ENCODE data around the gene PDE4D. TPM values are rescaled to one million over a fixed set of nuclear protein-coding genes. Genes with fewer than 3 reads are reported as not detected.

PDE4D gene
- total RNA-seq, 1 donor from 2014 or later, result 219 TPM

- DNase-seq, result no peak
Measured at GRCh38 chr5:59357381-59357977, 536.0 kb downstream of the PDE4D start.

GRCh38 chr5:59356813-59357380 lies 536.6 kb downstream of the PDE4D start:
- DNase-seq, result no peak

DNA sequence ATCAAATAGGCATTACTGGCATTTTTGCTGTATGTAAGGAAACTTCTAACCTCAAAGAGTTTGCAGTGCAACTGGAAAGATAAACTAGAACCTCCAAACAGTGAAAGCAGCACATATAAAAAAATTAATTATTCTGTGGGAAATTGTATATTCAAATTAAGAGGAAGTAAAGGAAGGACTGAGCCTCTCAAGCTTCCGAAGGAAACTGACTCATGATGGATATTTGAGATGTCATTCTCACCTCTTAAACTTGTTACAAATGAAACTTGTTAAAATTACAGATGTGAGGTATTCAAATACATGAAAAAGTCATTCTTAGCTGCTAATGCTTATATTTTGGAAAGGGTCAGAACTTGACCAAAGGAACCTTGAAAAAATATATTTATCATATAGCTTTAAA lies 538.7 kb downstream of the PDE4D start:
- DNase-seq, result no peak

DNA sequence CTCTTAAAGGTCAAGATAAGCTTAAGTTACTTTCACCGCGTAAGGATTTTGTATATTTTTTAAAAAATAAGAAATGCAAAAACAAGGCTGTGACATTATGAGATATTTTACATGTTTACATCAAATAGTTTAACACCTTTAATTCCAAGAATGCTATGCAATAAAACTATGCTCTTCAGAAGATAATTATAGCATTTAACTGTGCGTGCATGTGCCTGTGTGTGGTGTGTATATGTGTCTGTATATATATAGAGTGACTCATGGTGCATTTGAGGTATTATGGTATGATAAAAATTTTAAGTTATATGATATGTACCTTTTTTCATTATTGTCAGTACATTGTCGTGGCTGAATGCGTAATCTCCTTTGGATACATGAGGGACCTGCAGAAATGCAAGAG lies 539.3 kb downstream of the PDE4D start:
- DNase-seq, result no peak

- DNase-seq, result no peak
Measured at GRCh38 chr5:59351076-59351794, 542.3 kb downstream of the PDE4D start.

DNA sequence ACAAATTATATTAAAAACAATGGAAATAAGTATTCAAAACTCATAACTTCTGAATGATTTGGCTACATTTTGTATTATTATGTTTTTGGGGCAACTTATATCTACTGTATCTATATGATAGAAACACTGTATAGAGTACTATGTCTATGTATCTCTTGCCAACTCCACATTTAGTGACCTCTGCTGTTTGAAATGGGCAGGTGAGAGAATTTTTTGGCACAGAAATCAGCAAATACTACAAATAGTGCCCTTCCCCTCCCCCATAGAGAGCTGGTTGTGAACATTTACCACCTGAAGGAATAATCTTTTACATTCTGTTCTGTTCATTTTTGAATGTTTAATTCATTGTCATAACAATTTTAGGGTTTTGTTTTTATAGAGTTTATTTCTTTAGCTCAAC lies 545.3 kb downstream of the PDE4D start:
- no peak for DNase-seq

DNA sequence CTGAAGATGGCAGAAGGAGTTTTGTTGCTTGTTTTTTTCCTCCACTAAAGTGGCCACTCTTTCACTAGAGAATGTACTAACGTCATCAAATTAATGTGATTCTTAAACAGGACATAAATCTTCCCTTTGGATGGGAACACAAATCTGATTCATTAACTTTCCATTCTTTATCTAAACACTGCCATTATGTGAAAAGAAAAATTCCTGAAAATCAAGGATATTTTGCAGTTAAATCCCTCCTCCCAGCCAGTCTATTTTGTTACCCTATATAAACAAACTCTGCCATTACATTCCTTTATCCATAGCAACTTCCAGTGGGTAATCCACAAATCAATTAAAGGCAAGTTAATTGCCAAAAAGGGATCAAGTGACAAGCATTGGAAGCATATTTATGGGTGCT lies 546.5 kb downstream of the PDE4D start:
- no peak for DNase-seq

DNA sequence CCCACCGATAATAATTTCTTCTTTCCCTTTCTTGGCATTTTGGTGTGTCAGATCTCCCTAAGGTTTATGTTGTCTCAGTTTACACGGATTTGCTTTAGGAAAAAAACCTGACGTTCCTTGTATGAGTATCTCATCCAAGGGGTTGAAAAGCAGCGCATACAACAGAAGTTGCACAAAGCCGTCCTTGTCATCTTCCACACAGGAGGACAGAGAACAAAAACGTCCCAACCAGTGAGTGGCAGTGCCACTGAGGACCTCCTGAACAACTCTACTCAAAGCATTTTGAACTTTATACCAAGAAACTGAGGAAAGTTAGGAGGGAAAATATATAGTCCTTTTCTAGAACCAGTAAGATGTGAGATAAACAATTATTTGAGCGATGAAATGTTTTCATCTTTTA lies 547.0 kb downstream of the PDE4D start:
- DNase-seq, result no peak

DNA sequence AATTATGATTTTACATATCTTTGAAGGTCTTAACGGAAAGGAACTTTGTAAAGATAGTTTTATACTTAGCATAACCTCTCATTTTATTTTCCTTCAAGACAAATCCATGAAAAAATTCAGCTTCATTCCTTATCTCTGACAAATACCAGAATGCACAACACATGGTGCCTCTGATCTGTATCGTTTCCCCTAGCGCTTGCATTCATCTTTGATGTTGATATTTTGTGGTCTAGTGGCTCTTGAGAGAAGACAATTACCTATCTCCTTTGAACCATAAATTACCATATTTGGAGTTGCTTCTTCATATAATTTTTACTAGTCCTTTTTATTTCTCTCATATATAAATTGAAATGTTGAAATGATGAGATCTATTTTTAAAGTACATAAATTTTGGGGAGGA lies 551.3 kb downstream of the PDE4D start:
- DNase-seq, result no peak

DNA sequence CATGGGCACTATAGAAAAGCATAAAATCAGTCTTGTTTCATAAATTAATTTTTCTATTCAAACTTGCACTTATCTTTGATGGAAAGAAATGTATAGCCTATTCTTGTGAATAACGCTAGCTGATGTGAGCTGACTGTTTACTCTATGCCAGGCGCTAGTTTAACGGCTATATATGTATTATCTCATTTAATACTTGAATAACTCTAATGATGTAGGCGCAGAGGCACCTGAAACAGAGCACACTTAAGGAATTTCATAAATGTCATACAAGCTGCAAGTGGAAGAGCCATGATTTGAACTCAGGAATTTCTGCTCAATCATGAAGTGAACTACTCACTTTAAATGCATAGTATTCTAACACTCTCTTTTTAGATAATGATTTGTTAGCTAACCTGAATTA lies 551.8 kb downstream of the PDE4D start:
- DNase-seq, result no peak

DNA sequence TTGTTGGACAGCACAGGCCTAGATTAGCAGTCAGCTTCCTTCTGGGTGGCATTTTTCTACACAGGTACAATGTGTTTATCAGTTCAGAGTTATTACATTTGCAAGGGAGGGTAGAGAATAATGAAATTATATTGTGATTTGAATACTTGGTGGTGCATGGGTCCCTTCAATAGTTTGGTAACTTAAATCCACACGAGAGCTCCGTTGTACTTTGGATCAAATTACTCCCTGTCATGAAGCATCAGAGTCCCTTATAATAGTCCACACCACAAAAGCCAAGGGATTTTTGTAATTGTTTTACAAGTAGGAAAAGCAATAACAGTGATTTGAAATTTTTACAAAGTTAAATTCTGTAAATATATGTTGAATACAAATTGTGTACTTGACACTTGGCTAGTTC lies 552.4 kb downstream of the PDE4D start:
- no peak for DNase-seq

DNA sequence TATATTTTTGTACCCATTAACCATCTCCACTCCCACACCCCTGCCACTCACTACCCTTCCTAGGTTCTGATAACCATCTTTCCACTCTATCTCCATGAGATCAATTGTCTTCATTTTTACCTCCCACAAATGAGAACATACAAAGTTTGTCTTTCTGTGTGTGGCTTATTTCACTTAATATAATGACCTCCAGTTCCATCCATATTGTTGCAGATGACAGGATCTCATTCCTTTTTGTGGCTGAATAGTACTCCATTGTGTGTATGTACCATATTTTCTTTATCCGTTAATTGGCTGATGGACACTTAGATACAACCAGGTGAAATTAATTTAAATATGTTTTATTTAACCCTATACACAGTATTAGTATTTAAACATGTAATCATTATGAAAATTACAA lies 552.9 kb downstream of the PDE4D start:
- no peak for DNase-seq

DNA sequence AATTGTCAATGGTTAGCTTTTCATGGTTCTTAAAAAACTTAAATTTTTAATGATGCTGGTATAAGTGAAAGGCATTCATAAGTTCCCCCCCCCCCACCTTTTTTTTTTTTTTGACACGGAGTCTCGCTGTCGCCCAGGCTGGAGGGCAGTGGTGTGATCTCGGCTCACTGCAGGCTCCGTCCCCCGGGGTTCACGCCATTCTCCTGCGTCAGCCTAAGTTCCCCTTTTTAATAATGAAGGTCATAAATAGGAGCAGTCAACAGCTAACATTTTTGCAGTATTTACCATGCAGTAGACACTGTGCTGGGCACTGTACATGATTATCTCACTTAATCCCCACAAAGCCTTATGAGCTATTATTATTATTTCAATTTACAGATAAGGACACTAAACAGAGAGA lies 556.3 kb downstream of the PDE4D start:
- no peak for DNase-seq

GRCh38 chr5:59335544-59335943 lies 558.0 kb downstream of the PDE4D start:
- no peak for DNase-seq

- no peak for DNase-seq
Measured at GRCh38 chr5:59333416-59333815, 560.1 kb downstream of the PDE4D start.

DNA sequence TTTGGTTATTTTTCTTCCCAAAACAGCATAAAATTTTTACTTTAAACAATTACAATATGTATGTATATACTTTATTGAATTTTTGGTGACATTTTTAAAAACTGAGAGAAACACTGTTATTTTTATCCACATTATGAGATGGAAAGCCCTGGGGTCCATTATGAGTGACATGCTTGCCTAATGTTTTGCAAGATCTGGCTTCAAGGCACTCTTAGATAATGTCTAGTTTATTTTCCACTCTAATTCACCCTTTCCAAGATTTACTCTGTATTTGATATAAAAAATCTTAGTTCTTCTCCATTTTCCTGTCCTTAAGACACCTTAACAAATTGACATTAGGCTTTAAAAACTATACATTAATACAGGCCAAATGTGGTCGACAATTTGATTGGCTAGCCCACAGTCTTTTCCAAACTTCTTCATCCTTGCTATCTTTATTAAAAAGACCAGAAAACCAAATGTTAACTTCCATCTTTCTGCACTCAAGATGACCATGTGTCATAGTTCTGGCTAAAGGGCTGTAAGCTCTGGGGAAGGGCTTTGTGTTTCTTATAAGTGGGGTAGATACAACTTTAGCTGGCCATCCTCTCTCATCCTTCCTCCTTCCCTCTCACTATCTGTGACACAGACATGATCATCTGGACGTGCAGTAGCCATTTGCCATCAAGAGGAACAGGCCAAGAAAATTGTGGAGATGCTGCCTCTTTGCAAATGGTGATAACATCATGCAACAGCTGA lies 561.1 kb downstream of the PDE4D start:
- DNase-seq, result no peak

GRCh38 chr5:59330680-59331079 lies 562.8 kb downstream of the PDE4D start:
- no peak for DNase-seq

DNA sequence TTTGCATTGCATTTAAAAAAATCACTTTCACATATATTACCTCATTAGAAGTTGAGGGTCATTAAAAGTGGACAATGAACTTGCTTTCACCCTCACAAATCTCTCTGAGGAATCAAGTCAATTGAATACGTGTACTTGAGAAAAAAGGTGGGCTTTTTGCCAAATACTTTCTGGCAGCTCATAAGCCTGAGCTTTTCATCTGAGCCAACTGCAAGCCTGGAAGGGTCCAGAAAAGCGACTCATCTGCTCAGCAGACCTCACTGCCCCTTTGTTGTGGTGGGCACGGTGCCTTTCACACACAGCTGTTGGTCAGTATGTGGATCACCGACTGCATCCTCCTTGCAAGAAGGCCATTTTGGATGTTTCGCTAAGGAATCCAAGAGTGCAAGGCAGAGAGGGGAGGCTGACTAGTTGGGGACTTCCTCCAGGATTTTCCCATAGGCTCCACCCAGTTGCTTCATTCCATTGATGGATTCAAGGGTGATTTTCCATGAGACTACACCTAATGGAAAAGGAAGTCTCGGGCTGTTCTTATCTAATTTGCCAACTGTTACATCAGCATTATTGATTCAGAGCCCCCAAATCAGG lies 564.7 kb downstream of the PDE4D start:
- DNase-seq, result peak; percentile 10

GRCh38 chr5:59327191-59327980 lies 566.1 kb downstream of the PDE4D start:
- no peak for DNase-seq

DNA sequence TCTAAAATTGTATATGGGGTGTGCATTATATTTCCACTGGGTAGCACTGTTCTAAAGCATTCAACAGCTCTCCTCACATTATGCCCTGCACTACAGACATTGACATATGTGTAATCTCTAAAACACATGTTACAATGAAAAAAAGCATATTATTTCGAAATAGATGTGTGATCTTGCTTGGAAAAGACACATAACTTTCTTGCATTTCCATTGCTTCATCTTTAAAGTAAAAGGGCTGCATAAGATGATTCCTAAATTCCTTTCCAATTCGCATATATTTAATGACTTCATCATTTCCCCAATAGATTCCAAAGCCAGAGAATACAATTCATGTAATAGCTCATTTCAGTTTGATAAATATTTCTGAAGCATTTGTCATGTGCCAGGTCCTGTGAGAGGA lies 566.9 kb downstream of the PDE4D start:
- no peak for DNase-seq

- no peak for DNase-seq
Measured at GRCh38 chr5:59325070-59325469, 568.5 kb downstream of the PDE4D start.

DNA sequence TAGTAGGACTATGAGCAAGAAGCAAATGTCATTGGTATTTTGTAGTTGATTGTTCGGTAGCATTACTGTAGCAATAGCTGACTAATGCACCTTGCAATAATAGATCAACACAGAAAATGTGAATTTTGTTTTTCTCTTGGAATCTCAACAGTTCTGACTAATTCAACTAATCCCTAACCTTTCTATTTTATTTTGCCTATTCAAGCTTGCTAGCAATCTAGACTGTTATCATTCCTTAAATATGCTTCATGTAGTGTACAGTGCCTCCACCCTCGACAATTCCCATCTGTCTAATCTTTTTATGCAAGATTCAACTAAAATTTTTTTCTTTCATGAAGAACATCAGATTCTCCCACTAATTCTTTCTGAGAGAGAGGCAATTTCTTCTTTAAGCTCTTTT lies 570.6 kb downstream of the PDE4D start:
- no peak for DNase-seq

Data from occipital lobe (tissue), 2 donors.